ENCODE measurements around the gene MAP3K6. TPM values are rescaled to one million over a fixed set of nuclear protein-coding genes. Genes with fewer than 3 reads are reported as not detected.

Gene MAP3K6
- total and polyA plus RNA-seq, 2 of the 13 experiments (the other 11 are each of a cell fraction or from before 2014, with no cell fraction given) = 2.7 to 3.2 TPM

DNA sequence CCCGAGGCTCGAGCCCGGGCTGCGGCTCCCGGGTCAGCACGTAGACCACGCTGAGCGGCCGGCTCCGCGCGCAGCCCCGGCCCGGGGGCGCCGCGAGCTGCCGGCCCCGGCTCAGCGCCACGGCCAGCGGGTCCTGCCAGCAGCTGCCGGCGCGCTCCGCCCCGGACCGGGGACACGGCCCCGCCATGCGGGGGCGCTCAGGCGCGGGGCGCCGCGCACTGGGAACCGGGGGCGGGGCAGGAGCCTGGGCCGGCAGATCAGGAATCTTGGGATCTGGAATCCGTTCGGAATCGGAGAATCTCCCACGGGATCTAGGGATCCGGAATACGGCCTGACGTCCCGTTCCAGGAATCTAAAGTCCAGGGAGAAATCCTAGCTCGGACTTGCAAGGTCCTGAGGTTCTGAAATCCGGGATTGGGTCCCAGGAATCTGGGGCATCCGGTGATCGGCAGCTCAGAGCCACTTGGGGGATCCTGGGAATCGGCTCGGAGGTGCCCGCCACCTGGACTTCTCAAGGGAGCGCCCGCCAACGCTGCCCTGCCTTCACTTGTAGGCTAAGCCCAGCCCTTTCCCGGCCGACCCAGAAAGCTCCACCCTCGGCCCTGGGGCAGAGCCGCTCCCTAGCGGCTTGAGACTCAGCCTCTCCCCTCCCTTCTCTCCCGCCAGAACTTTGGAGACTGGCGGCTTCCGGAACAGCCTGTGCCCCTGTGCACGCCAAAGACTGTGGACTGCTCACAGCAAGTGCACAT, at the start of gene MAP3K6 (continued):
- no peak for TF ChIP-seq ZNF296 (CRISPR knock-in tag; conservative IDR thresholded peaks at IDR 0.05)
- no peak for TF ChIP-seq ISL2 (CRISPR knock-in tag; IDR thresholded peaks at IDR 0.05)
- TF ChIP-seq TBL1XR1 (IDR thresholded peaks at IDR 0.05; ENCODE audit: borderline replicate concordance, low read length, partially characterized antibody) = peak; percentile 23
- no peak for TF ChIP-seq ZNF589 (CRISPR knock-in tag; conservative IDR thresholded peaks at IDR 0.05)
- no peak for TF ChIP-seq ZNF234 (CRISPR knock-in tag; conservative IDR thresholded peaks at IDR 0.05)
- no peak for TF ChIP-seq ZNF83 (CRISPR knock-in tag; IDR thresholded peaks at IDR 0.05; ENCODE audit: borderline replicate concordance)
- TF ChIP-seq, protein P1, sequence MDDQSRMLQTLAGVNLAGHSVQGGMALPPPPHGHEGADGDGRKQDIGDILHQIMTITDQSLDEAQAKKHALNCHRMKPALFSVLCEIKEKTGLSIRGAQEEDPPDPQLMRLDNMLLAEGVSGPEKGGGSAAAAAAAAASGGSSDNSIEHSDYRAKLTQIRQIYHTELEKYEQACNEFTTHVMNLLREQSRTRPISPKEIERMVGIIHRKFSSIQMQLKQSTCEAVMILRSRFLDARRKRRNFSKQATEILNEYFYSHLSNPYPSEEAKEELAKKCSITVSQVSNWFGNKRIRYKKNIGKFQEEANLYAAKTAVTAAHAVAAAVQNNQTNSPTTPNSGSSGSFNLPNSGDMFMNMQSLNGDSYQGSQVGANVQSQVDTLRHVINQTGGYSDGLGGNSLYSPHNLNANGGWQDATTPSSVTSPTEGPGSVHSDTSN (CRISPR knock-in tag; IDR thresholded peaks at IDR 0.05; ENCODE audit: borderline replicate concordance) = no peak
- TF ChIP-seq CBX2 (IDR thresholded peaks at IDR 0.05; ENCODE audit: low read depth, low read length) = no peak
- no peak for TF ChIP-seq CBX2 (CRISPR knock-in tag; IDR thresholded peaks at IDR 0.05; ENCODE audit: low read depth)
- TF ChIP-seq ZNF496 (CRISPR knock-in tag; IDR thresholded peaks at IDR 0.05; ENCODE audit: insufficient replicate concordance) = no peak
- TF ChIP-seq, protein P2, sequence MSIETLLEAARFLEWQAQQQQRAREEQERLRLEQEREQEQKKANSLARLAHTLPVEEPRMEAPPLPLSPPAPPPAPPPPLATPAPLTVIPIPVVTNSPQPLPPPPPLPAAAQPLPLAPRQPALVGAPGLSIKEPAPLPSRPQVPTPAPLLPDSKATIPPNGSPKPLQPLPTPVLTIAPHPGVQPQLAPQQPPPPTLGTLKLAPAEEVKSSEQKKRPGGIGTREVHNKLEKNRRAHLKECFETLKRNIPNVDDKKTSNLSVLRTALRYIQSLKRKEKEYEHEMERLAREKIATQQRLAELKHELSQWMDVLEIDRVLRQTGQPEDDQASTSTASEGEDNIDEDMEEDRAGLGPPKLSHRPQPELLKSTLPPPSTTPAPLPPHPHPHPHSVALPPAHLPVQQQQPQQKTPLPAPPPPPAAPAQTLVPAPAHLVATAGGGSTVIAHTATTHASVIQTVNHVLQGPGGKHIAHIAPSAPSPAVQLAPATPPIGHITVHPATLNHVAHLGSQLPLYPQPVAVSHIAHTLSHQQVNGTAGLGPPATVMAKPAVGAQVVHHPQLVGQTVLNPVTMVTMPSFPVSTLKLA (IDR thresholded peaks at IDR 0.05) = no peak
- TF ChIP-seq PREB (CRISPR knock-in tag; IDR thresholded peaks at IDR 0.05) = no peak
- no peak for TF ChIP-seq TRIM24 (CRISPR knock-in tag; IDR thresholded peaks at IDR 0.05)
- TF ChIP-seq ZNF446 (CRISPR knock-in tag; IDR thresholded peaks at IDR 0.05) = no peak
- TF ChIP-seq RFXANK (CRISPR knock-in tag; IDR thresholded peaks at IDR 0.05) = no peak
- TF ChIP-seq ZNF282 (IDR thresholded peaks at IDR 0.05; ENCODE audit: partially characterized antibody) = no peak
- TF ChIP-seq ZNF318 (CRISPR knock-in tag; IDR thresholded peaks at IDR 0.05) = no peak
- peak; percentile 42; the same call in 1 of the 3 replicates for TF ChIP-seq MXI1 (IDR thresholded peaks at IDR 0.05; ENCODE audit: borderline replicate concordance, low read depth, low read length)
